Loucy (cell line): ENCODE data around the gene CRELD2.

Source experiments
- H2AFZ ChIP-seq: fragments of 200-600 bp; sonication (generic); 2 replicates; pipeline ENCODE4 v1.6.0; 2016; ENCODE audit warnings: antibody characterized with exemption, mild to moderate bottlenecking, low read length, moderate library complexity
- H3F3A ChIP-seq: fragments of 200-600 bp; 2 replicates; pipeline ENCODE4 v1.6.0; 2016; ENCODE audit warnings: antibody characterized with exemption, low read depth, mild to moderate bottlenecking
- H3K27me3 ChIP-seq: fragments of 200-600 bp; sonication (generic); 2 replicates; pipeline ENCODE4 v1.6.1; 2014; ENCODE audit warnings: low read length, mild to moderate bottlenecking; ENCODE audit not compliant: insufficient read depth, poor library complexity, severe bottlenecking
- H3K36me3 ChIP-seq: fragments of 200-600 bp; sonication (generic); 2 replicates; pipeline ENCODE4 v1.6.1; 2016; ENCODE audit warnings: low read length; ENCODE audit not compliant: insufficient read depth
- H3K4me1 ChIP-seq: fragments of 200-600 bp; sonication (generic); 2 replicates; pipeline ENCODE4 v1.5.1; 2014; ENCODE audit warnings: low read length, mild to moderate bottlenecking; ENCODE audit not compliant: insufficient read depth, poor library complexity, severe bottlenecking
- H3K4me2 ChIP-seq: fragments of 200-600 bp; sonication (generic); 2 replicates; pipeline ENCODE4 v1.6.0; 2014; ENCODE audit warnings: antibody characterized with exemption, low read length, low read depth, mild to moderate bottlenecking; ENCODE audit not compliant: poor library complexity, severe bottlenecking
- H3K4me3 ChIP-seq: fragments of 200-600 bp; sonication (generic); 2 replicates; pipeline ENCODE4 v1.5.1; 2014; ENCODE audit warnings: low read length, mild to moderate bottlenecking, mixed read lengths; ENCODE audit not compliant: poor library complexity, severe bottlenecking
- H3K79me2 ChIP-seq: fragments of 200-600 bp; sonication (generic); 2 replicates; pipeline ENCODE4 v1.6.1; 2014; ENCODE audit warnings: low read length; ENCODE audit not compliant: insufficient read depth
- H3K9ac ChIP-seq: fragments of 200-600 bp; sonication (generic); 2 replicates; pipeline ENCODE4 v1.6.0; 2014; ENCODE audit warnings: mild to moderate bottlenecking, low read depth, low read length, moderate library complexity; ENCODE audit not compliant: poor library complexity, severe bottlenecking
- H3K9me2 ChIP-seq: fragments of 200-600 bp; sonication (generic); replicated peaks from 2 replicates; pipeline ENCODE4 v1.6.1; 2016; ENCODE audit warnings: low read depth, low read length, mixed read lengths
- H3K9me3 ChIP-seq: fragments of 200-600 bp; sonication (generic); 2 replicates; pipeline ENCODE4 v1.6.1; 2014; ENCODE audit warnings: mild to moderate bottlenecking, antibody characterized with exemption, low read length, low read depth; ENCODE audit not compliant: insufficient read depth
- H4K20me1 ChIP-seq: fragments of 200-600 bp; sonication (generic); 2 replicates; pipeline ENCODE4 v1.6.0; 2014; ENCODE audit warnings: antibody characterized with exemption, low read length, mild to moderate bottlenecking; ENCODE audit not compliant: insufficient read depth, poor library complexity, severe bottlenecking
- CTCF ChIP-seq: fragments of 200-600 bp; sonication (generic); conservative IDR thresholded peaks from 2 replicates; pipeline ENCODE4 v1.5.1; 2014; ENCODE audit warnings: mild to moderate bottlenecking, antibody characterized with exemption, low read length
- EZH2phosphoT487 ChIP-seq: fragments of 200-600 bp; IDR thresholded peaks from 2 replicates; pipeline ENCODE4 v1.6.1; 2018; ENCODE audit warnings: antibody characterized with exemption, mild to moderate bottlenecking, moderate library complexity, borderline replicate concordance

Gene CRELD2

GRCh38 chr22:49915610-49916009 lies 2.8 kb upstream of the CRELD2 start:
- Histone ChIP-seq H3K4me3 (no peak overlapping the region), H3K9me3 (no peaks in the 10 kb centered on the region), H3K9me2 (no peaks in the 10 kb centered on the region), H3K4me2 (no peak overlapping the region), H3F3A (no peaks in the 10 kb centered on the region), H4K20me1 (peaks cover 2% of the 10 kb centered on the region), H3K4me1 (peaks cover 5% of the 10 kb centered on the region), H3K9ac (no peak overlapping the region), H3K27me3 (no peaks in the 10 kb centered on the region), H2AFZ (no peak overlapping the region), H3K79me2 (peaks cover 3% of the 10 kb centered on the region; the same call in 1 of the 2 replicates), H3K36me3 (no peaks in the 10 kb centered on the region)
- TF ChIP-seq EZH2phosphoT487 = no peak
- TF ChIP-seq CTCF = no peak

GRCh38 chr22:49916831-49917230 lies 1.6 kb upstream of the CRELD2 start:
- Histone ChIP-seq H3K27me3 (no peaks in the 10 kb centered on the region), H3K9me3 (no peaks in the 10 kb centered on the region), H2AFZ (no peak overlapping the region), H3K36me3 (no peaks in the 10 kb centered on the region), H3K4me1 (peaks cover 5% of the 10 kb centered on the region), H3F3A (no peaks in the 10 kb centered on the region), H3K79me2 (peaks cover 3% of the 10 kb centered on the region; the same call in 1 of the 2 replicates), H3K9me2 (no peaks in the 10 kb centered on the region), H4K20me1 (peaks cover 2% of the 10 kb centered on the region), H3K4me3 (peak overlapping the region; percentile 78), H3K9ac (no peak overlapping the region), H3K4me2 (peak overlapping the region; percentile 96)
- TF ChIP-seq EZH2phosphoT487 = no peak
- no peak for TF ChIP-seq CTCF

GRCh38 chr22:49918911-49919881 lies 762 bp downstream of the CRELD2 start:
- Histone ChIP-seq H3K27me3 (no peaks in the 10 kb centered on the region), H3K9ac (peak overlapping the region; percentile 66), H3K9me2 (no peaks in the 10 kb centered on the region), H3K4me2 (peak overlapping the region; percentile 66), H3K4me1 (peaks cover 5% of the 10 kb centered on the region), H3K79me2 (peaks cover 3% of the 10 kb centered on the region; the same call in 1 of the 2 replicates), H3F3A (no peaks in the 10 kb centered on the region), H2AFZ (no peak overlapping the region), H4K20me1 (peaks cover 2% of the 10 kb centered on the region), H3K4me3 (peak overlapping the region; percentile 78), H3K36me3 (no peaks in the 10 kb centered on the region), H3K9me3 (no peaks in the 10 kb centered on the region)
- TF ChIP-seq EZH2phosphoT487 = no peak
- TF ChIP-seq CTCF = no peak
